Stimulated activated CD4-positive, alpha-beta T cell treated with anti-CD3 and anti-CD28 coated beads, TNF-alpha, amount 100 ng/mL, for 4 hours (primary cell): Measurements from ENCODE around the gene NPHS2.

Experiments
- DNase-seq, 3 experiments: peaks; one replicate each; pipeline ENCODE4 v3.0.0-alpha.2; 2020; ENCODE audit warnings: low read depth in 3 of 3

The NPHS2 gene

GRCh38 chr1:179575497-179576314, at the start of gene NPHS2:
TSS of gene NPHS2 (minus strand) at chr1:179575948. CDS start at chr1:179575864, 84 bp downstream.
- DNase-seq, result no peak

- no peak for DNase-seq
Observed at GRCh38 chr1:179612361-179612760, 36.6 kb upstream of the NPHS2 start.

GRCh38 chr1:179601093-179601492, 25.3 kb upstream of the NPHS2 start:
- no peak for DNase-seq

GRCh38 chr1:179599623-179600249, 24.0 kb upstream of the NPHS2 start:
- no peak for DNase-seq

- no peak for DNase-seq
Observed at GRCh38 chr1:179598631-179599030, 22.9 kb upstream of the NPHS2 start.

GRCh38 chr1:179591592-179592580, 16.1 kb upstream of the NPHS2 start, which contains the start of gene TDRD5:
TSS of gene TDRD5 (plus strand) at chr1:179591832. CDS start at chr1:179592616, 784 bp downstream.
- DNase-seq, result no peak

GRCh38 chr1:179591253-179591591, 15.5 kb upstream of the NPHS2 start:
- DNase-seq, result no peak

GRCh38 chr1:179590671-179591070, 14.9 kb upstream of the NPHS2 start:
- DNase-seq, result no peak

GRCh38 chr1:179589509-179589908, 13.8 kb upstream of the NPHS2 start:
- no peak for DNase-seq

GRCh38 chr1:179588425-179589024, 12.8 kb upstream of the NPHS2 start:
- DNase-seq, result no peak

GRCh38 chr1:179587336-179587735, 11.6 kb upstream of the NPHS2 start:
- no peak for DNase-seq

GRCh38 chr1:179586107-179586823, 10.5 kb upstream of the NPHS2 start:
- no peak for DNase-seq

- DNase-seq, result no peak
Observed at GRCh38 chr1:179583771-179584320, 8.1 kb upstream of the NPHS2 start.

- no peak for DNase-seq
Observed at GRCh38 chr1:179576509-179576908, 761 bp upstream of the NPHS2 start.

- DNase-seq, result no peak
Observed at GRCh38 chr1:179558078-179558477, 17.7 kb downstream of the NPHS2 start.

GRCh38 chr1:179554427-179554826, 21.3 kb downstream of the NPHS2 start:
- DNase-seq, result no peak

GRCh38 chr1:179550746-179551682, 24.7 kb downstream of the NPHS2 start:
- DNase-seq, result no peak

GRCh38 chr1:179549368-179549700, 26.4 kb downstream of the NPHS2 start:
- no peak for DNase-seq

- DNase-seq, result no peak
Observed at GRCh38 chr1:179548666-179549367, 26.9 kb downstream of the NPHS2 start.
